Measurements from ENCODE around the gene SOX5. TPM values are rescaled to one million over a fixed set of nuclear protein-coding genes. Genes with fewer than 3 reads are reported as not detected.

The SOX5 gene
- total RNA-seq, 4 donors from 2014 or later, result 13.2 to 32.4 (median 23.3) TPM

GRCh38 chr12:23803540-23803939 is 145.9 kb downstream of the SOX5 start:
- H3K4me3 ChIP-seq (replicated peaks in 1 of 3), result no peak overlapping the region
- H3K27ac ChIP-seq, result no peak overlapping the region
- no peaks in the 10 kb centered on the region for H3K36me3 ChIP-seq
- TF ChIP-seq POLR2A (IDR thresholded peaks at IDR 0.05), result no peak
- no peak for TF ChIP-seq CTCF (IDR thresholded peaks at IDR 0.05)
- DNase-seq, result no peak
- no peaks in the 10 kb centered on the region for H3K27me3 ChIP-seq
- intact Hi-C loops (cut with DNase I), result no loop called here
- no peaks in the 10 kb centered on the region for H3K4me1 ChIP-seq
- WGBS, 2 donors, result 77 to 92% methylated on average over 2 of the region's 2 CpGs
- no peaks in the 10 kb centered on the region for H3K9me3 ChIP-seq

GRCh38 chr12:23795494-23795893 is 154.0 kb downstream of the SOX5 start:
- H3K27ac ChIP-seq, result no peak overlapping the region
- H3K27me3 ChIP-seq, result no peaks in the 10 kb centered on the region
- H3K36me3 ChIP-seq, result no peaks in the 10 kb centered on the region
- intact Hi-C loops (cut with DNase I), result no loop called here
- no peaks in the 10 kb centered on the region for H3K4me1 ChIP-seq
- 81 to 84% methylated on average over 3 of the region's 3 CpGs for WGBS, 2 donors
- DNase-seq, result no peak
- H3K4me3 ChIP-seq (replicated peaks in 1 of 3), result no peak overlapping the region
- TF ChIP-seq POLR2A (IDR thresholded peaks at IDR 0.05) (no peak), CTCF (IDR thresholded peaks at IDR 0.05) (no peak)
- no peaks in the 10 kb centered on the region for H3K9me3 ChIP-seq

GRCh38 chr12:23781118-23781517 is 168.4 kb downstream of the SOX5 start:
- intact Hi-C loops (cut with DNase I), result no loop called here
- no peak overlapping the region for H3K4me3 ChIP-seq (replicated peaks in 1 of 3)
- no peaks in the 10 kb centered on the region for H3K9me3 ChIP-seq
- H3K36me3 ChIP-seq, result no peaks in the 10 kb centered on the region
- no peak overlapping the region for H3K27ac ChIP-seq
- H3K27me3 ChIP-seq, result no peaks in the 10 kb centered on the region
- TF ChIP-seq CTCF (IDR thresholded peaks at IDR 0.05), result no peak
- no peak for TF ChIP-seq POLR2A (IDR thresholded peaks at IDR 0.05)
- H3K4me1 ChIP-seq, result no peaks in the 10 kb centered on the region
- no peak for DNase-seq
- 80 to 92% methylated on average over 1 of the region's 1 CpG for WGBS, 2 donors

- Histone ChIP-seq H3K9me3 (no peaks in the 10 kb centered on the region), H3K27me3 (no peaks in the 10 kb centered on the region), H3K4me1 (no peaks in the 10 kb centered on the region), H3K36me3 (no peaks in the 10 kb centered on the region), H3K27ac (no peak overlapping the region), H3K4me3 (replicated peaks in 1 of 3) (no peak overlapping the region)
- intact Hi-C loops (cut with DNase I), result no loop called here
- no peak for TF ChIP-seq CTCF (IDR thresholded peaks at IDR 0.05)
- TF ChIP-seq POLR2A (IDR thresholded peaks at IDR 0.05), result no peak
- DNase-seq, result no peak
- 94 to 95% methylated on average over 2 of the region's 2 CpGs for WGBS, 2 donors
Measured at GRCh38 chr12:23775208-23775607, 174.3 kb downstream of the SOX5 start.

- Histone ChIP-seq H3K4me1 (no peaks in the 10 kb centered on the region), H3K9me3 (no peaks in the 10 kb centered on the region), H3K4me3 (replicated peaks in 1 of 3) (no peak overlapping the region), H3K36me3 (no peaks in the 10 kb centered on the region), H3K27me3 (no peaks in the 10 kb centered on the region), H3K27ac (no peak overlapping the region)
- WGBS, 2 donors, result 70 to 82% methylated on average over 5 of the region's 5 CpGs
- intact Hi-C loops (cut with DNase I), result no loop called here
- peak; percentile 3 to 5 for DNase-seq
- TF ChIP-seq POLR2A (IDR thresholded peaks at IDR 0.05) (no peak), CTCF (IDR thresholded peaks at IDR 0.05) (no peak)
Measured at GRCh38 chr12:23771240-23771949, 178.1 kb downstream of the SOX5 start.
